Measurements from ENCODE around the gene HOXB4. TPM values are rescaled to one million over a fixed set of nuclear protein-coding genes. Genes with fewer than 3 reads are reported as not detected.

HOXB4 gene
- total RNA-seq, 1 experiment from 2014 or later: 27.9 TPM

DNA sequence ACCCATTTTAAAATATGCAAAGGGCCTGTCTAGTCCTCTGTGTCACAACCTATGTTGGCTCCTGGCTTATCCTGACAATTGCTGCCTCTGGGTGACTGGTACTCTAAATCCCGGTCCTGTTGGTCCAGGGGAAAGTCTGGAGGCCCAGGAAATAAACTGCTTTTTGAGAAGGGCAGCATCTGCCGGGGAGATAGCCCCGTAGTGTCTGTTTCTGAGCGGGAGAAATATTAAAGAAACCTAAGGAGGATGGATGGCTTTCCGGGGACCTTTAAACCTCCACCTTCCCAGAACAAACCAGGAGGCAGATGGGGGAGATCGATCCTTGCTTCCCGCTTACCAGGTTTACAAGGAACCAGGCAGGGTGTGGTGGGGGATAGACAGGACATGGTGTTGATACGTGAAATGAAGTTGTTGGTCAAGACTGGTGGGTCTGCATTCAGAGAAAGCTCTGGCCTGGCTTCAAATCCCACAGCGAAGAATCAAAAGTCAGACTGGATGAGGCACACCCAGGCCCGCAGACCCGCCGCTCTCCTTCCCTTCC, 37.0 kb downstream of the HOXB4 start:
- ATAC-seq: peak; percentile 5; the same call in 1 of the 2 replicates
- H3K27ac ChIP-seq (ENCODE audit: low read length): peak overlapping the region; percentile 98
- H3K4me3 ChIP-seq (ENCODE audit: low read depth in 2 of 2, low read length in 2 of 2): peak overlapping the region; percentile 69 to 81
- TF ChIP-seq, protein P1, sequence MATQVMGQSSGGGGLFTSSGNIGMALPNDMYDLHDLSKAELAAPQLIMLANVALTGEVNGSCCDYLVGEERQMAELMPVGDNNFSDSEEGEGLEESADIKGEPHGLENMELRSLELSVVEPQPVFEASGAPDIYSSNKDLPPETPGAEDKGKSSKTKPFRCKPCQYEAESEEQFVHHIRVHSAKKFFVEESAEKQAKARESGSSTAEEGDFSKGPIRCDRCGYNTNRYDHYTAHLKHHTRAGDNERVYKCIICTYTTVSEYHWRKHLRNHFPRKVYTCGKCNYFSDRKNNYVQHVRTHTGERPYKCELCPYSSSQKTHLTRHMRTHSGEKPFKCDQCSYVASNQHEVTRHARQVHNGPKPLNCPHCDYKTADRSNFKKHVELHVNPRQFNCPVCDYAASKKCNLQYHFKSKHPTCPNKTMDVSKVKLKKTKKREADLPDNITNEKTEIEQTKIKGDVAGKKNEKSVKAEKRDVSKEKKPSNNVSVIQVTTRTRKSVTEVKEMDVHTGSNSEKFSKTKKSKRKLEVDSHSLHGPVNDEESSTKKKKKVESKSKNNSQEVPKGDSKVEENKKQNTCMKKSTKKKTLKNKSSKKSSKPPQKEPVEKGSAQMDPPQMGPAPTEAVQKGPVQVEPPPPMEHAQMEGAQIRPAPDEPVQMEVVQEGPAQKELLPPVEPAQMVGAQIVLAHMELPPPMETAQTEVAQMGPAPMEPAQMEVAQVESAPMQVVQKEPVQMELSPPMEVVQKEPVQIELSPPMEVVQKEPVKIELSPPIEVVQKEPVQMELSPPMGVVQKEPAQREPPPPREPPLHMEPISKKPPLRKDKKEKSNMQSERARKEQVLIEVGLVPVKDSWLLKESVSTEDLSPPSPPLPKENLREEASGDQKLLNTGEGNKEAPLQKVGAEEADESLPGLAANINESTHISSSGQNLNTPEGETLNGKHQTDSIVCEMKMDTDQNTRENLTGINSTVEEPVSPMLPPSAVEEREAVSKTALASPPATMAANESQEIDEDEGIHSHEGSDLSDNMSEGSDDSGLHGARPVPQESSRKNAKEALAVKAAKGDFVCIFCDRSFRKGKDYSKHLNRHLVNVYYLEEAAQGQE (IDR thresholded peaks at IDR 0.05; ENCODE audit: insufficient read depth in 1 of 2, low read depth in 2 of 2, low read length in 1 of 2): no peak
- TF ChIP-seq SIN3A (IDR thresholded peaks at IDR 0.05; ENCODE audit: borderline replicate concordance, insufficient read depth, low read depth, low read length) (no peak), TCF7L2 (IDR thresholded peaks at IDR 0.05; ENCODE audit: low read depth, low read length) (no peak), POLR2AphosphoS5 (IDR thresholded peaks at IDR 0.05; ENCODE audit: low read depth, low read length) (no peak; the same call in 1 of the 2 replicates)
- TF ChIP-seq, protein P2, sequence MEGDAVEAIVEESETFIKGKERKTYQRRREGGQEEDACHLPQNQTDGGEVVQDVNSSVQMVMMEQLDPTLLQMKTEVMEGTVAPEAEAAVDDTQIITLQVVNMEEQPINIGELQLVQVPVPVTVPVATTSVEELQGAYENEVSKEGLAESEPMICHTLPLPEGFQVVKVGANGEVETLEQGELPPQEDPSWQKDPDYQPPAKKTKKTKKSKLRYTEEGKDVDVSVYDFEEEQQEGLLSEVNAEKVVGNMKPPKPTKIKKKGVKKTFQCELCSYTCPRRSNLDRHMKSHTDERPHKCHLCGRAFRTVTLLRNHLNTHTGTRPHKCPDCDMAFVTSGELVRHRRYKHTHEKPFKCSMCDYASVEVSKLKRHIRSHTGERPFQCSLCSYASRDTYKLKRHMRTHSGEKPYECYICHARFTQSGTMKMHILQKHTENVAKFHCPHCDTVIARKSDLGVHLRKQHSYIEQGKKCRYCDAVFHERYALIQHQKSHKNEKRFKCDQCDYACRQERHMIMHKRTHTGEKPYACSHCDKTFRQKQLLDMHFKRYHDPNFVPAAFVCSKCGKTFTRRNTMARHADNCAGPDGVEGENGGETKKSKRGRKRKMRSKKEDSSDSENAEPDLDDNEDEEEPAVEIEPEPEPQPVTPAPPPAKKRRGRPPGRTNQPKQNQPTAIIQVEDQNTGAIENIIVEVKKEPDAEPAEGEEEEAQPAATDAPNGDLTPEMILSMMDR (IDR thresholded peaks at IDR 0.05): no peak
- no peaks in the 10 kb centered on the region for H3K9me3 ChIP-seq (ENCODE audit: control insufficient read depth, insufficient read depth, low read depth, low read length)
- H3K27me3 ChIP-seq (ENCODE audit: control insufficient read depth, insufficient read depth, low read length): no peaks in the 10 kb centered on the region
- BruUV-seq (replicated peaks): no TSS peak
- CTCF ChIA-PET: interaction anchor here (0.6 to 1.0 kb wide), 2 partner anchors 50 to 406 kb away, joined by 3 to 4 read pairs; no protein-coding TSS in a partner anchor
- POLR2A ChIA-PET: interaction anchor here (0.5 to 1.1 kb wide), 8 partner anchors 9 to 522 kb away, joined by 3 to 7 read pairs (median 4); no protein-coding TSS in a partner anchor
- DNase-seq (ENCODE audit: low read depth, low spot score): no peak
- H3K36me3 ChIP-seq (ENCODE audit: control insufficient read depth, insufficient read depth, low read length): peaks cover 6% of the 10 kb centered on the region; the same call in 1 of the 2 replicates
- intact Hi-C loops (cut with micrococcal nuclease; ENCODE audit: unreplicated experiment) (loop anchor here (5.0 kb wide), 1 partner anchor 49 kb away; no protein-coding TSS in a partner anchor), in situ Hi-C loops (cut with HindIII; ENCODE audit: low pct_unique_long_range_greater_than_20kb, low sequenced_read_pairs) (no loop called here)
- H3K4me1 ChIP-seq (ENCODE audit: control insufficient read depth, insufficient read depth, low read length): peaks cover 38% of the 10 kb centered on the region

DNA sequence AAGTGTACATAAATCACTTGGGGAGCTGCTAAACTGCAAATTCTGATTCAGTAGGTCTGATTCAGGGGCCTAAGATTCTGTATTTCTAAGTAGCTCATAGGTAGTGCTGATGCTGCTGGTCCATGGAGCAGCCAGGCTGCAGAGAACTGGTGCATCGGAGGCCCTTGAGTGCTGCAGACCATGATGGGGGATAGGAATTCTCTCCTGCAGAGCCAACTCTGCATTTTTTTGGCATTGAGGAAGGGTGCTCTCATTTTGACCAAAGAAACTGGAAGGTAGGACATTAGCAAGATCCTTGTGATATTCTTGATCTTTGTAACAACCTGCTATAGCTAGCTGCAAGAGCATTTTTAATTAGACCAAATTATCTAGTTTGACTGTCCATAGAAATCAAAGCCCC, 37.9 kb downstream of the HOXB4 start:
- ATAC-seq (no peak), DNase-seq (ENCODE audit: low read depth, low spot score) (no peak)
- H3K4me1 ChIP-seq (ENCODE audit: control insufficient read depth, insufficient read depth, low read length): peaks cover 29% of the 10 kb centered on the region
- no peak overlapping the region; a peak in 1 of 4 replicates for H3K4me3 ChIP-seq (ENCODE audit: low read depth in 2 of 2, low read length in 2 of 2)
- no peaks in the 10 kb centered on the region for H3K9me3 ChIP-seq (ENCODE audit: control insufficient read depth, insufficient read depth, low read depth, low read length)
- H3K27ac ChIP-seq (ENCODE audit: low read length): peak overlapping the region; percentile 98
- no TSS peak for BruUV-seq (replicated peaks)
- peaks cover 6% of the 10 kb centered on the region; the same call in 1 of the 2 replicates for H3K36me3 ChIP-seq (ENCODE audit: control insufficient read depth, insufficient read depth, low read length)
- H3K27me3 ChIP-seq (ENCODE audit: control insufficient read depth, insufficient read depth, low read length): no peaks in the 10 kb centered on the region
- intact Hi-C loops (cut with micrococcal nuclease; ENCODE audit: unreplicated experiment) (loop anchor here (5.0 kb wide), 1 partner anchor 48 kb away; no protein-coding TSS in a partner anchor), in situ Hi-C loops (cut with HindIII; ENCODE audit: low pct_unique_long_range_greater_than_20kb, low sequenced_read_pairs) (no loop called here)
- TF ChIP-seq, protein P2 (IDR thresholded peaks at IDR 0.05): no peak
- TF ChIP-seq SIN3A (IDR thresholded peaks at IDR 0.05; ENCODE audit: borderline replicate concordance, insufficient read depth, low read depth, low read length) (no peak), POLR2AphosphoS5 (IDR thresholded peaks at IDR 0.05; ENCODE audit: low read depth, low read length) (peak; percentile 67)
- TF ChIP-seq, protein P1 (IDR thresholded peaks at IDR 0.05; ENCODE audit: insufficient read depth in 1 of 2, low read depth in 2 of 2, low read length in 1 of 2): no peak
- ChIA-PET CTCF (interaction anchor here (0.6 to 0.8 kb wide), 3 partner anchors 17 to 87 kb away, joined by 3 to 11 read pairs (median 3); no protein-coding TSS in a partner anchor), POLR2A (no interaction called here)

Data from Panc1 (cell line).